Mesendoderm (in vitro differentiated cells): Measurements from ENCODE around the gene PHF14.
A peak's percentile ranks its signal among the peaks of the same experiment; 100 is the strongest.

Experiments used
- DNase-seq: peaks from one replicate; pipeline ENCODE4 v3.0.0; 2013
- H2AK5ac ChIP-seq: 2 replicates; pipeline ENCODE4 v1.6.1; 2013; ENCODE audit warnings: low read length, inconsistent platforms
- H2BK120ac ChIP-seq: 2 replicates; pipeline ENCODE4 v1.6.1; 2013; ENCODE audit warnings: low read depth, mild to moderate bottlenecking, low read length, moderate library complexity, mixed read lengths
- H2BK15ac ChIP-seq: replicated peaks from 2 replicates; pipeline ENCODE4 v1.6.1; 2013; ENCODE audit warnings: low read depth, mild to moderate bottlenecking, moderate library complexity
- H2BK5ac ChIP-seq: 2 replicates; pipeline ENCODE4 v1.6.1; 2013; ENCODE audit warnings: low read length, inconsistent platforms
- H3K18ac ChIP-seq: 2 replicates; pipeline ENCODE4 v1.6.1; 2013; ENCODE audit warnings: mild to moderate bottlenecking, low read length, mixed read lengths
- H3K23ac ChIP-seq: one replicate; pipeline ENCODE4 v1.6.1; 2013; ENCODE audit warnings: low read length
- H3K27ac ChIP-seq: 2 replicates; pipeline ENCODE4 v1.5.1; 2013; ENCODE audit warnings: low read depth, mild to moderate bottlenecking, inconsistent platforms, low read length, moderate library complexity
- H3K27me3 ChIP-seq: 2 replicates; pipeline ENCODE4 v1.6.1; 2013; ENCODE audit warnings: low read length, control low read depth, mild to moderate bottlenecking, inconsistent platforms; ENCODE audit not compliant: insufficient read depth, poor library complexity
- H3K36me3 ChIP-seq: 2 replicates; pipeline ENCODE4 v1.6.1; 2013; ENCODE audit warnings: low read length, inconsistent platforms; ENCODE audit not compliant: control insufficient read depth, insufficient read depth
- H3K4ac ChIP-seq: one replicate; pipeline ENCODE4 v1.6.1; 2013; ENCODE audit warnings: low read depth, mild to moderate bottlenecking, low read length, moderate library complexity
- H3K4me1 ChIP-seq: 2 replicates; pipeline ENCODE4 v1.6.1; 2013; ENCODE audit warnings: low read depth, low read length, inconsistent platforms; ENCODE audit not compliant: control insufficient read depth
- H3K4me2 ChIP-seq: 2 replicates; pipeline ENCODE4 v1.6.1; 2013; ENCODE audit warnings: low read length
- H3K4me3 ChIP-seq: 2 replicates; pipeline ENCODE4 v1.5.1; 2013; ENCODE audit warnings: mild to moderate bottlenecking, low read length
- H3K56ac ChIP-seq: one replicate; pipeline ENCODE4 v1.6.1; 2013; ENCODE audit warnings: low read length
- H3K79me1 ChIP-seq: 2 replicates; pipeline ENCODE4 v1.6.1; 2013; ENCODE audit warnings: low read length, inconsistent platforms
- H3K79me2 ChIP-seq: 2 replicates; pipeline ENCODE4 v1.6.1; 2013; ENCODE audit warnings: mild to moderate bottlenecking, low read length; ENCODE audit not compliant: control insufficient read depth, insufficient read depth
- H3K9ac ChIP-seq: 2 replicates; pipeline ENCODE4 v1.6.1; 2013; ENCODE audit warnings: low read length, inconsistent platforms
- H4K5ac ChIP-seq: one replicate; pipeline ENCODE4 v1.6.1; 2013; ENCODE audit warnings: low read length
- H4K8ac ChIP-seq: one replicate; pipeline ENCODE4 v1.6.1; 2013; ENCODE audit warnings: low read depth, mild to moderate bottlenecking, control low read depth, low read length, moderate library complexity
- WGBS: extraction: QIAGEN DNeasy Blood & Tissue Kit; methylation state at CpG from one replicate; pipeline ENCODE4 v1.1.7; 2013; ENCODE audit warnings: low lambda C conversion rate, missing lambda C conversion rate; ENCODE audit not compliant: insufficient coverage; ENCODE audit errors: extremely low coverage; 5-methylcytosine and 5-hydroxymethylcytosine counted together

The PHF14 gene

GRCh38 chr7:11171569-11172192 is 198.0 kb downstream of the PHF14 start:
- Histone ChIP-seq H2BK5ac (no peak overlapping the region), H2AK5ac (no peak overlapping the region), H2BK15ac (no peak overlapping the region), H3K18ac (no peak overlapping the region), H3K79me2 (no peaks in the 10 kb centered on the region), H3K56ac (no peak overlapping the region), H3K4me2 (no peak overlapping the region), H3K9ac (no peak overlapping the region), H3K4ac (no peak overlapping the region), H3K4me3 (no peak overlapping the region), H2BK120ac (no peak overlapping the region), H3K79me1 (no peaks in the 10 kb centered on the region), H3K27ac (no peak overlapping the region), H4K8ac (no peak overlapping the region), H3K23ac (no peak overlapping the region), H3K4me1 (no peaks in the 10 kb centered on the region), H3K27me3 (no peaks in the 10 kb centered on the region), H3K36me3 (no peaks in the 10 kb centered on the region), H4K5ac (no peak overlapping the region)
- DNase-seq, result peak; percentile 10
- WGBS, result no CpG with 5 or more reads among the region's 5 CpGs

- H3K4me1 ChIP-seq, result no peaks in the 10 kb centered on the region
- no peaks in the 10 kb centered on the region for H3K36me3 ChIP-seq
- no peak overlapping the region for H3K23ac ChIP-seq
- H3K18ac ChIP-seq, result no peak overlapping the region
- H3K4me2 ChIP-seq, result no peak overlapping the region
- no peak overlapping the region for H2AK5ac ChIP-seq
- H3K4me3 ChIP-seq, result no peak overlapping the region
- no peak overlapping the region for H3K9ac ChIP-seq
- no peak overlapping the region for H2BK5ac ChIP-seq
- WGBS, result no CpG with 5 or more reads among the region's 4 CpGs
- H3K79me2 ChIP-seq, result no peaks in the 10 kb centered on the region
- no peak for DNase-seq
- no peaks in the 10 kb centered on the region for H3K79me1 ChIP-seq
- H4K5ac ChIP-seq, result no peak overlapping the region
- H3K4ac ChIP-seq, result no peak overlapping the region
- H3K27me3 ChIP-seq, result no peaks in the 10 kb centered on the region
- H2BK15ac ChIP-seq, result no peak overlapping the region
- no peak overlapping the region for H3K27ac ChIP-seq
- H2BK120ac ChIP-seq, result no peak overlapping the region
- H4K8ac ChIP-seq, result no peak overlapping the region
- H3K56ac ChIP-seq, result no peak overlapping the region
Measured at GRCh38 chr7:11172835-11173234, 199.2 kb downstream of the PHF14 start.

DNA sequence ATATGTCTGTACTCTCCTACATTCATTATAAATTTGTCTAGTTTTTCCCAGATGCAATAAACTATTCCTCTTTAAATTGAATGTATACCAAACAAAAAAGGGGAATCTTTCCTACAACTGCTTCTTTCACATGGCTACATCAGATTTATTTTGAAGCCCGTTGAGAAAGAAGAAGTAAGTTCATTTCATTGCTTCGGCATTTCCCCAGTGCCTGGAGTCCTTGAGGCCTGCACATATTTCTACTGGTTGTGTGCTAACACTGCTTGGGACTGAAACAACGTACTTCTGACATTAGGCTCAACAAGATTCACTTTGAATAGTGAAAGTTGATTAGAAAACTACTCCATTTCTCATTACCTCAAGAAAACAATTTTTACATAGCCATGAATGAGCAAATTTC is 201.7 kb downstream of the PHF14 start:
- no peaks in the 10 kb centered on the region for H3K4me1 ChIP-seq
- H3K27me3 ChIP-seq, result no peaks in the 10 kb centered on the region
- no peak overlapping the region for H3K4me3 ChIP-seq
- no peak overlapping the region for H3K18ac ChIP-seq
- DNase-seq, result no peak
- no CpG with 5 or more reads among the region's 3 CpGs for WGBS
- H3K27ac ChIP-seq, result no peak overlapping the region
- no peak overlapping the region for H4K5ac ChIP-seq
- H3K79me1 ChIP-seq, result no peaks in the 10 kb centered on the region
- H3K9ac ChIP-seq, result no peak overlapping the region
- H2BK120ac ChIP-seq, result no peak overlapping the region
- H3K36me3 ChIP-seq, result no peaks in the 10 kb centered on the region
- no peak overlapping the region for H2BK5ac ChIP-seq
- H3K56ac ChIP-seq, result no peak overlapping the region
- no peak overlapping the region for H2BK15ac ChIP-seq
- no peaks in the 10 kb centered on the region for H3K79me2 ChIP-seq
- H3K4me2 ChIP-seq, result no peak overlapping the region
- H4K8ac ChIP-seq, result no peak overlapping the region
- H2AK5ac ChIP-seq, result no peak overlapping the region
- no peak overlapping the region for H3K23ac ChIP-seq
- no peak overlapping the region for H3K4ac ChIP-seq

DNA sequence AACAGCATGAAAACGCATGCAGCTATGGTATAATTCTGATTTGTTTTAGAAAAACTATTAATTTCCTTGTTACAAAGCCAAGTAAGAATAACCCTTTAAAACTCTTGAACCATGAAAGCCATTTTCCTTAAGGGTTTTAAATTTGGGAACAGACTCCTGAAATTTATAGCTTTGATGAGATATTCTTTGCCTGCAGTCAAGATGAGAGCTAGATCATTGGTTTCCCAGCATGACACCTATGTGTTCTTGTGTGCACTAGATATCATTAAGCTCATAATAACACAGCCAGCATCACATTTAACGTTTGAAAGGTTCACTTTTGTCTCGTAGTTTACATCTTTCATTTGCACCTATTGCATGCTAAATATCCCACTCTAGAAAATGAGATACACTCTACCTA is 202.2 kb downstream of the PHF14 start:
- no peak overlapping the region for H3K4me3 ChIP-seq
- H3K4me2 ChIP-seq, result no peak overlapping the region
- no peak overlapping the region for H3K56ac ChIP-seq
- H3K23ac ChIP-seq, result no peak overlapping the region
- H3K27me3 ChIP-seq, result no peaks in the 10 kb centered on the region
- H3K27ac ChIP-seq, result no peak overlapping the region
- H3K79me2 ChIP-seq, result no peaks in the 10 kb centered on the region
- H4K5ac ChIP-seq, result no peak overlapping the region
- no peak overlapping the region for H3K4ac ChIP-seq
- H2BK120ac ChIP-seq, result no peak overlapping the region
- no peak for DNase-seq
- H3K36me3 ChIP-seq, result no peaks in the 10 kb centered on the region
- H4K8ac ChIP-seq, result no peak overlapping the region
- H3K9ac ChIP-seq, result no peak overlapping the region
- H2BK5ac ChIP-seq, result no peak overlapping the region
- no peak overlapping the region for H2BK15ac ChIP-seq
- WGBS, result no CpG with 5 or more reads among the region's 3 CpGs
- no peak overlapping the region for H3K18ac ChIP-seq
- no peaks in the 10 kb centered on the region for H3K79me1 ChIP-seq
- no peaks in the 10 kb centered on the region for H3K4me1 ChIP-seq
- H2AK5ac ChIP-seq, result no peak overlapping the region

GRCh38 chr7:11176985-11177555 is 203.4 kb downstream of the PHF14 start:
- no peak overlapping the region for H3K23ac ChIP-seq
- no peak overlapping the region for H2BK120ac ChIP-seq
- no peak overlapping the region for H3K4ac ChIP-seq
- no peaks in the 10 kb centered on the region for H3K79me2 ChIP-seq
- H3K36me3 ChIP-seq, result no peaks in the 10 kb centered on the region
- no peaks in the 10 kb centered on the region for H3K4me1 ChIP-seq
- no peaks in the 10 kb centered on the region for H3K27me3 ChIP-seq
- H3K9ac ChIP-seq, result no peak overlapping the region
- H3K56ac ChIP-seq, result no peak overlapping the region
- no peak overlapping the region for H3K4me3 ChIP-seq
- DNase-seq, result no peak
- no CpG with 5 or more reads among the region's 1 CpG for WGBS
- no peak overlapping the region for H4K5ac ChIP-seq
- H3K18ac ChIP-seq, result no peak overlapping the region
- H2AK5ac ChIP-seq, result no peak overlapping the region
- no peak overlapping the region for H2BK15ac ChIP-seq
- H3K79me1 ChIP-seq, result no peaks in the 10 kb centered on the region
- H3K4me2 ChIP-seq, result no peak overlapping the region
- H2BK5ac ChIP-seq, result no peak overlapping the region
- no peak overlapping the region for H4K8ac ChIP-seq
- no peak overlapping the region for H3K27ac ChIP-seq

GRCh38 chr7:11177793-11178192 is 204.1 kb downstream of the PHF14 start:
- no peaks in the 10 kb centered on the region for H3K79me2 ChIP-seq
- no peak overlapping the region for H3K4ac ChIP-seq
- no peak for DNase-seq
- H3K9ac ChIP-seq, result no peak overlapping the region
- H3K56ac ChIP-seq, result no peak overlapping the region
- no peak overlapping the region for H3K4me3 ChIP-seq
- H4K8ac ChIP-seq, result no peak overlapping the region
- H3K36me3 ChIP-seq, result no peaks in the 10 kb centered on the region
- no peak overlapping the region for H4K5ac ChIP-seq
- no peak overlapping the region for H2BK5ac ChIP-seq
- H3K27ac ChIP-seq, result no peak overlapping the region
- H3K27me3 ChIP-seq, result no peaks in the 10 kb centered on the region
- no peak overlapping the region for H3K18ac ChIP-seq
- no peak overlapping the region for H2BK15ac ChIP-seq
- no peak overlapping the region for H3K4me2 ChIP-seq
- no peak overlapping the region for H2AK5ac ChIP-seq
- no peaks in the 10 kb centered on the region for H3K79me1 ChIP-seq
- no peaks in the 10 kb centered on the region for H3K4me1 ChIP-seq
- WGBS, result 100% methylated on average over 1 of the region's 3 CpGs
- no peak overlapping the region for H3K23ac ChIP-seq
- no peak overlapping the region for H2BK120ac ChIP-seq
